ENCODE measurements around the gene ARHGAP10.

The ARHGAP10 gene

GRCh38 chr4:147731580-147732517, at the start of gene ARHGAP10:
Gene ARHGAP10, plus strand, starts transcription at chr4:147732088. Its CDS starts 214 bp downstream, at chr4:147732302.
- Mint-ChIP-seq H3K27me3 (peaks cover 25% of the 10 kb centered on the region), H3K4me1 (peaks cover 11% of the 10 kb centered on the region), H3K36me3 (no peaks in the 10 kb centered on the region), H3K4me3 (peak within 1 kb of the TSS; percentile 94), H3K9me3 (no peaks in the 10 kb centered on the region), H3K27ac (peak within 1 kb of the TSS; percentile 69)
- ATAC-seq (ENCODE audit: low read depth) (peak; percentile 70), DNase-seq (ENCODE audit: low spot score in 2 of 2) (peak; percentile 21 to 35)

- Mint-ChIP-seq H3K27me3 (no peaks in the 10 kb centered on the region), H3K27ac (peak overlapping the region; percentile 94), H3K4me3 (peak overlapping the region; percentile 97), H3K36me3 (peaks cover 9% of the 10 kb centered on the region), H3K9me3 (no peaks in the 10 kb centered on the region), H3K4me1 (peaks cover 22% of the 10 kb centered on the region)
- ATAC-seq (ENCODE audit: low read depth) (no peak), DNase-seq (ENCODE audit: low spot score in 2 of 2) (no peak)
These were observed 49.1 kb upstream of the ARHGAP10 start for GRCh38 chr4:147682755-147683154.

GRCh38 chr4:147683188-147683591, 48.7 kb upstream of the ARHGAP10 start:
- no peaks in the 10 kb centered on the region for H3K9me3 Mint-ChIP-seq
- DNase-seq (ENCODE audit: low spot score in 2 of 2), result peak in 1 of 2 donors; percentile 14
- H3K27me3 Mint-ChIP-seq, result no peaks in the 10 kb centered on the region

GRCh38 chr4:147683717-147684700, 47.9 kb upstream of the ARHGAP10 start, which contains the start of gene PRMT9:
Gene PRMT9, minus strand, starts transcription at chr4:147684163. Its CDS starts 176 bp downstream, at chr4:147683987.
- peaks cover under 1% of the 10 kb centered on the region for H3K27me3 Mint-ChIP-seq

More at GRCh38 chr4:147683188-147683591, 48.7 kb upstream of the ARHGAP10 start:
- peaks cover 22% of the 10 kb centered on the region for H3K4me1 Mint-ChIP-seq
- peaks cover 6% of the 10 kb centered on the region for H3K36me3 Mint-ChIP-seq
- H3K4me3 Mint-ChIP-seq, result peak overlapping the region; percentile 97
- H3K27ac Mint-ChIP-seq, result peak overlapping the region; percentile 94
- no peak for ATAC-seq (ENCODE audit: low read depth)

GRCh38 chr4:147689067-147689466, 42.8 kb upstream of the ARHGAP10 start:
- Mint-ChIP-seq H3K27ac (no peak overlapping the region), H3K36me3 (no peaks in the 10 kb centered on the region), H3K9me3 (no peaks in the 10 kb centered on the region), H3K27me3 (peaks cover 12% of the 10 kb centered on the region), H3K4me1 (peaks cover 7% of the 10 kb centered on the region), H3K4me3 (no peak overlapping the region)
- ATAC-seq (ENCODE audit: low read depth) (no peak), DNase-seq (ENCODE audit: low spot score in 2 of 2) (no peak)

More at GRCh38 chr4:147683717-147684700, 47.9 kb upstream of the ARHGAP10 start, which contains the start of gene PRMT9:
- Mint-ChIP-seq H3K27ac (peak within 1 kb of the TSS; percentile 94), H3K9me3 (no peaks in the 10 kb centered on the region), H3K4me3 (peak within 1 kb of the TSS; percentile 97), H3K36me3 (peaks cover 4% of the 10 kb centered on the region), H3K4me1 (peaks cover 22% of the 10 kb centered on the region)
- DNase-seq (ENCODE audit: low spot score in 2 of 2), result peak; percentile 73 to 78
- ATAC-seq (ENCODE audit: low read depth), result peak; percentile 96

GRCh38 chr4:147691820-147692219, 40.1 kb upstream of the ARHGAP10 start:
- no peaks in the 10 kb centered on the region for H3K9me3 Mint-ChIP-seq
- DNase-seq (ENCODE audit: low spot score in 2 of 2) (no peak), ATAC-seq (ENCODE audit: low read depth) (no peak)
- H3K4me3 Mint-ChIP-seq, result no peak overlapping the region
- no peaks in the 10 kb centered on the region for H3K36me3 Mint-ChIP-seq
- peaks cover 12% of the 10 kb centered on the region for H3K27me3 Mint-ChIP-seq
- no peaks in the 10 kb centered on the region for H3K4me1 Mint-ChIP-seq
- H3K27ac Mint-ChIP-seq, result no peak overlapping the region

- Mint-ChIP-seq H3K36me3 (no peaks in the 10 kb centered on the region), H3K27ac (no peak overlapping the region), H3K9me3 (no peaks in the 10 kb centered on the region), H3K4me3 (no peak overlapping the region), H3K27me3 (peaks cover 13% of the 10 kb centered on the region), H3K4me1 (no peaks in the 10 kb centered on the region)
- no peak for ATAC-seq (ENCODE audit: low read depth)
- DNase-seq (ENCODE audit: low spot score in 2 of 2), result no peak
These were observed 38.7 kb upstream of the ARHGAP10 start for GRCh38 chr4:147693218-147693617.

- Mint-ChIP-seq H3K27me3 (peaks cover 3% of the 10 kb centered on the region), H3K4me3 (no peak overlapping the region), H3K36me3 (no peaks in the 10 kb centered on the region), H3K9me3 (peaks cover 1% of the 10 kb centered on the region), H3K4me1 (no peaks in the 10 kb centered on the region), H3K27ac (no peak overlapping the region)
- no peak for ATAC-seq (ENCODE audit: low read depth)
- no peak for DNase-seq (ENCODE audit: low spot score in 2 of 2)
These were observed 35.0 kb upstream of the ARHGAP10 start for GRCh38 chr4:147696866-147697265.

- Mint-ChIP-seq H3K27me3 (no peaks in the 10 kb centered on the region), H3K4me3 (no peak overlapping the region), H3K36me3 (no peaks in the 10 kb centered on the region), H3K27ac (no peak overlapping the region), H3K4me1 (no peaks in the 10 kb centered on the region), H3K9me3 (peaks cover 1% of the 10 kb centered on the region)
- ATAC-seq (ENCODE audit: low read depth) (no peak), DNase-seq (ENCODE audit: low spot score in 2 of 2) (no peak)
These were observed 27.0 kb upstream of the ARHGAP10 start for GRCh38 chr4:147704846-147705245.

GRCh38 chr4:147707892-147708672, 23.8 kb upstream of the ARHGAP10 start:
- DNase-seq (ENCODE audit: low spot score in 2 of 2) (peak; percentile 10 to 20), ATAC-seq (ENCODE audit: low read depth) (peak; percentile 54)
- no peaks in the 10 kb centered on the region for H3K4me1 Mint-ChIP-seq
- H3K27ac Mint-ChIP-seq, result no peak overlapping the region
- no peaks in the 10 kb centered on the region for H3K36me3 Mint-ChIP-seq
- H3K4me3 Mint-ChIP-seq, result no peak overlapping the region
- H3K9me3 Mint-ChIP-seq, result no peaks in the 10 kb centered on the region
- H3K27me3 Mint-ChIP-seq, result no peaks in the 10 kb centered on the region

- H3K4me3 Mint-ChIP-seq, result no peak overlapping the region
- H3K9me3 Mint-ChIP-seq, result no peaks in the 10 kb centered on the region
- DNase-seq (ENCODE audit: low spot score in 2 of 2) (no peak), ATAC-seq (ENCODE audit: low read depth) (no peak)
- no peaks in the 10 kb centered on the region for H3K4me1 Mint-ChIP-seq
- H3K27me3 Mint-ChIP-seq, result peaks cover 2% of the 10 kb centered on the region
- no peaks in the 10 kb centered on the region for H3K36me3 Mint-ChIP-seq
- no peak overlapping the region for H3K27ac Mint-ChIP-seq
These were observed 21.9 kb upstream of the ARHGAP10 start for GRCh38 chr4:147709999-147710398.

- ATAC-seq (ENCODE audit: low read depth) (no peak), DNase-seq (ENCODE audit: low spot score in 2 of 2) (no peak)
- Mint-ChIP-seq H3K4me3 (no peak overlapping the region), H3K27ac (no peak overlapping the region), H3K27me3 (peaks cover 8% of the 10 kb centered on the region), H3K9me3 (no peaks in the 10 kb centered on the region), H3K4me1 (no peaks in the 10 kb centered on the region), H3K36me3 (no peaks in the 10 kb centered on the region)
These were observed 17.1 kb upstream of the ARHGAP10 start for GRCh38 chr4:147714575-147715401.
